CD4-positive, CD25-positive, alpha-beta regulatory T cell (primary cell): ENCODE results near the gene SPZ1. TPM values are rescaled to one million over a fixed set of nuclear protein-coding genes. Genes with fewer than 3 reads are reported as not detected.
"Not testable (repeated sequence)": the region's sequence is repeated elsewhere in the genome, so short reads cannot be mapped to it uniquely, and the experiment has no call there.

Experiments used
- ATAC-seq, 2 donors: fragments of 150-1000 bp; cut with Tn5 transposase; one replicate each; pipeline ENCODE4 v1.10.0; 2021; ENCODE audit warnings: low read depth in 2 of 2, moderate number of reproducible peaks in 2 of 2, moderate library complexity in 1 of 2
- DNase-seq, 3 donors: peaks; one replicate each; pipeline versions ENCODE4 v3.0.0 to v3.0.0-alpha.2; 2012 to 2022; ENCODE audit warnings: mixed read lengths in 1 of 3
- H3K27ac ChIP-seq: one replicate; pipeline ENCODE4 v1.7.0; 2013; ENCODE audit warnings: mild to moderate bottlenecking, low read length; ENCODE audit not compliant: insufficient read depth, poor library complexity, severe bottlenecking
- H3K27me3 ChIP-seq: one replicate; pipeline ENCODE4 v1.7.0; 2013; ENCODE audit warnings: low read length; ENCODE audit not compliant: control insufficient read depth, insufficient read depth
- H3K36me3 ChIP-seq: one replicate; pipeline ENCODE4 v1.7.0; 2013; ENCODE audit warnings: mild to moderate bottlenecking, low read length, moderate library complexity; ENCODE audit not compliant: control insufficient read depth, insufficient read depth
- H3K4me1 ChIP-seq: 2 replicates; pipeline ENCODE4 v1.7.0; 2013; ENCODE audit warnings: mild to moderate bottlenecking, low read length; ENCODE audit not compliant: insufficient read depth, control insufficient read depth, poor library complexity, severe bottlenecking
- H3K4me3 ChIP-seq: one replicate; pipeline ENCODE4 v1.7.0; 2013; ENCODE audit warnings: low read depth, mild to moderate bottlenecking, low read length, moderate library complexity
- H3K9me3 ChIP-seq, 2 experiments: 1 replicate in 1 of 2; 2 replicates in 1 of 2; pipeline ENCODE4 v1.7.0; 2013; ENCODE audit warnings: low read length in 2 of 2, mild to moderate bottlenecking in 1 of 2, moderate library complexity in 1 of 2; ENCODE audit not compliant: control insufficient read depth in 2 of 2
- H3K27ac Mint-ChIP-seq, 3 donors: one replicate each; pipeline ENCODE4 v1.8.0; 2020 to 2022; ENCODE audit warnings: mild to moderate bottlenecking in 3 of 3, mixed read lengths in 3 of 3, moderate library complexity in 2 of 3
- H3K27me3 Mint-ChIP-seq: one replicate; pipeline ENCODE4 v1.8.0; 2022; ENCODE audit warnings: mild to moderate bottlenecking, mixed read lengths
- H3K36me3 Mint-ChIP-seq: one replicate; pipeline ENCODE4 v1.8.0; 2020; ENCODE audit warnings: mixed read lengths
- H3K4me1 Mint-ChIP-seq, 4 donors: one replicate each; pipeline ENCODE4 v1.8.0; 2020 to 2022; ENCODE audit warnings: mixed read lengths in 4 of 4, mild to moderate bottlenecking in 1 of 4
- H3K4me3 Mint-ChIP-seq, 4 donors: one replicate each; pipeline ENCODE4 v1.8.0; 2020 to 2022; ENCODE audit warnings: mild to moderate bottlenecking in 4 of 4, mixed read lengths in 4 of 4, moderate library complexity in 3 of 4
- H3K9me3 Mint-ChIP-seq, 7 donors: one replicate each; pipeline ENCODE4 v1.8.0; 2020 to 2022; ENCODE audit warnings: mixed read lengths in 7 of 7, mild to moderate bottlenecking in 3 of 7, moderate library complexity in 2 of 7
- polyA plus RNA-seq, 4 donors: library from polyadenylated mRNA; unstranded; fragments of 300-500 nt; fragmentation: Illumina TruSeq; gene quantifications; one replicate each; pipeline ENCODE4 v1.2.3, GENCODE V29; 2021
- total RNA-seq: library from RNA; stranded (reverse); gene quantifications from one replicate; pipeline ENCODE4 v1.2.3, GENCODE V29; 2022

The SPZ1 gene
- not detected for total RNA-seq
- polyA plus RNA-seq = not detected

DNA sequence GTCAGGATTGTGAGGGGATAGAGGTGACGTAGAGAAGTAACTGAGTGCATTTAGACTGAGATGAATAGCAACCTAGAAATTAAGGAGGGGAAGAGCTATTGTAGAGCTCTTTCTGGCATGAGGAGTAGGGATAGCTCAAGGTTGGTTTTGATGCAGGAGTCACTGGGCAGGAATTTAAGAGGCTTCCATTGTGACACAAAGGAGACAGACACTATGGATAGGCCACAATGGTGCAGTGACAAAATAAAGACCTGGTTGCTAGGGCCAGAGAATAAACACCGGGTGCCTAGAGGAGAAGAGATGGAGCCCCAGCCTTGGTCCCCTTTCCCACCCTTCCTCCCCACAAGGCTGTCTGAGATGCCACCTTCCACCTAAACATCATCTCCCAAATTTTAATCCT lies at the start of gene SPZ1:
Gene SPZ1, plus strand, starts transcription at position 301 of the 400 bp plus-strand sequence. CDS start 214 bp downstream, outside the sequence.
- Histone ChIP-seq H3K36me3 (no peaks in the 10 kb centered on the region), H3K4me3 (no peak within 1 kb of the TSS), H3K27ac (no peak within 1 kb of the TSS), H3K9me3 (no peaks in the 10 kb centered on the region), H3K4me1 (no peaks in the 10 kb centered on the region), H3K27me3 (peaks cover 12% of the 10 kb centered on the region)
- DNase-seq (no peak), ATAC-seq (no peak)
- peaks cover 34% of the 10 kb centered on the region for H3K27me3 Mint-ChIP-seq
- no peaks in the 10 kb centered on the region for H3K4me1 Mint-ChIP-seq
- no peak within 1 kb of the TSS for H3K27ac Mint-ChIP-seq
- no peak within 1 kb of the TSS for H3K4me3 Mint-ChIP-seq
- H3K36me3 Mint-ChIP-seq = peaks cover 4% of the 10 kb centered on the region
- peaks cover 0 to 4% (median 0%) of the 10 kb centered on the region in 7 donors for H3K9me3 Mint-ChIP-seq

- H3K27me3 Mint-ChIP-seq, H3K9me3 Mint-ChIP-seq, DNase-seq, ATAC-seq, H3K27ac ChIP-seq, H3K36me3 ChIP-seq, H3K27me3 ChIP-seq, H3K4me1 ChIP-seq, H3K36me3 Mint-ChIP-seq, H3K9me3 ChIP-seq: not testable (repeated sequence)
- Mint-ChIP-seq H3K4me1 (peaks cover 15 to 37% (median 20%) of the 10 kb centered on the region in 4 donors), H3K27ac (peak overlapping the region in 2 of 3 donors; percentile 85 to 87), H3K4me3 (peak overlapping the region in 3 of 4 donors; percentile 34 to 60 (median 47))
- peak overlapping the region; percentile 18 for H3K4me3 ChIP-seq
Observed at GRCh38 chr5:80270543-80270942, 49.3 kb upstream of the SPZ1 start.

DNA sequence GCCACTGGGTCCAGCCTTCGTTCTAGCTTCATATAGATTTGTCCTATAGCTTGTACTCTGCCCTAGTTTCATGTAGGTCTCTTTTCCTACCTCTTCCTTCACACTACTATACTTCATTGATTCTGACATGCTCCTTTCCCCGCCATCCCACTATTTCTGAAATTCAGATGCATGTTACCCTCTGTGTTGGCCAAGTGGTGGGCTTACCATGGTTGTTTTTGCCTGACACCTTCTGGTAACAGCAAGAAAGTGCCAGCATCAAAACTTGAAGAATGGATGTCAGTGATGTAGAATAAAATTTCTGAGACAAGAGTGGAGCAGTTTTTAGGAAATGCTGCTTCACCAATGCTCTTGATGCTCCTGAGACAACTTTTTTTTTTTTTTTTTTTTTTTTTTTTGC lies 44.5 kb upstream of the SPZ1 start:
- Histone ChIP-seq H3K36me3 (no peaks in the 10 kb centered on the region), H3K9me3 (no peaks in the 10 kb centered on the region), H3K27ac (no peak overlapping the region), H3K4me3 (no peak overlapping the region), H3K27me3 (no peaks in the 10 kb centered on the region), H3K4me1 (peaks cover 4% of the 10 kb centered on the region)
- Mint-ChIP-seq H3K9me3 (no peaks in the 10 kb centered on the region), H3K27ac (no peak overlapping the region), H3K4me3 (no peak overlapping the region), H3K27me3 (no peaks in the 10 kb centered on the region), H3K36me3 (peaks cover under 1% of the 10 kb centered on the region), H3K4me1 (peaks cover 2 to 15% (median 5%) of the 10 kb centered on the region in 4 donors)
- peak in 2 of 3 donors; percentile 34 to 50 for DNase-seq
- ATAC-seq = no peak

DNA sequence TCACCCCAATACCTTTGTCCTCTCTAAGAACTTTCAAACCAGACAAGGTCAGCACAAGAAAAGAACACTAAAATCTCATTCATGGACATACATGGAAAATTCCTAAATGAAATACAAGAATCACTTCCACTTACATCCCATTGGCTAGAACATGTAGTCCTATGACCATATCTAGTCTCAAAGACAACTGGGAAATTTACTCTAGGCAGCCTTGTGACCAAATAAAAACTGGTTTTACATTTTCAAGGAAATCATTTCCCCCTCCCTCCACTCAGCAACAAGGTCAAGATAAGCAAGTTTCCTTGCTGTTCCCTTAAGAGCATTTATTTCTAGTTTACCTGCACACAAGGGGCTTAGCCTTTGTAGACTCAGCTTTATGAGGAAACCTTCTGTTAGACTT lies 43.6 kb upstream of the SPZ1 start:
- Histone ChIP-seq H3K9me3 (no peaks in the 10 kb centered on the region), H3K4me3 (no peak overlapping the region), H3K27ac (no peak overlapping the region), H3K27me3 (no peaks in the 10 kb centered on the region), H3K4me1 (no peaks in the 10 kb centered on the region), H3K36me3 (no peaks in the 10 kb centered on the region)
- H3K27me3 Mint-ChIP-seq = no peaks in the 10 kb centered on the region
- ATAC-seq (no peak), DNase-seq (no peak)
- no peaks in the 10 kb centered on the region for H3K36me3 Mint-ChIP-seq
- peak overlapping the region in 1 of 3 donors; percentile 79 for H3K27ac Mint-ChIP-seq
- no peak overlapping the region for H3K4me3 Mint-ChIP-seq
- no peaks in the 10 kb centered on the region for H3K9me3 Mint-ChIP-seq
- H3K4me1 Mint-ChIP-seq = peaks cover 0 to 7% (median 2%) of the 10 kb centered on the region in 4 donors

GRCh38 chr5:80277191-80277590 lies 42.6 kb upstream of the SPZ1 start:
- Mint-ChIP-seq H3K27me3 (no peaks in the 10 kb centered on the region), H3K9me3 (no peaks in the 10 kb centered on the region), H3K4me1 (peaks cover 0 to 5% (median 2%) of the 10 kb centered on the region in 4 donors), H3K27ac (no peak overlapping the region), H3K4me3 (no peak overlapping the region), H3K36me3 (no peaks in the 10 kb centered on the region)
- no peaks in the 10 kb centered on the region for H3K9me3 ChIP-seq
- no peak overlapping the region for H3K4me3 ChIP-seq
- H3K27ac ChIP-seq = no peak overlapping the region
- no peak for DNase-seq
- H3K27me3 ChIP-seq = no peaks in the 10 kb centered on the region
- no peak for ATAC-seq
- no peaks in the 10 kb centered on the region for H3K4me1 ChIP-seq
- H3K36me3 ChIP-seq = no peaks in the 10 kb centered on the region

- Histone ChIP-seq H3K27ac (no peak overlapping the region), H3K4me3 (no peak overlapping the region), H3K9me3 (no peaks in the 10 kb centered on the region), H3K27me3 (no peaks in the 10 kb centered on the region), H3K4me1 (no peaks in the 10 kb centered on the region), H3K36me3 (no peaks in the 10 kb centered on the region)
- Mint-ChIP-seq H3K36me3 (no peaks in the 10 kb centered on the region), H3K27me3 (peaks cover 17% of the 10 kb centered on the region), H3K27ac (no peak overlapping the region), H3K4me1 (peaks cover 0 to 17% (median 11%) of the 10 kb centered on the region in 4 donors), H3K9me3 (peaks cover 0 to 5% (median 0%) of the 10 kb centered on the region in 7 donors), H3K4me3 (no peak overlapping the region)
- ATAC-seq (no peak), DNase-seq (no peak)
Observed at GRCh38 chr5:80282054-80282453, 37.7 kb upstream of the SPZ1 start.

- no peaks in the 10 kb centered on the region for H3K4me1 ChIP-seq
- H3K9me3 Mint-ChIP-seq = peaks cover 0 to 5% (median 0%) of the 10 kb centered on the region in 7 donors
Observed at GRCh38 chr5:80283360-80283759, 36.4 kb upstream of the SPZ1 start.

GRCh38 chr5:80284720-80285119 lies 35.1 kb upstream of the SPZ1 start:
- Mint-ChIP-seq H3K4me1 (peaks cover 0 to 17% (median 11%) of the 10 kb centered on the region in 4 donors), H3K27ac (peak overlapping the region; percentile 50 to 89 (median 73)), H3K36me3 (no peaks in the 10 kb centered on the region), H3K9me3 (peaks cover 0 to 5% (median 0%) of the 10 kb centered on the region in 7 donors), H3K4me3 (peak overlapping the region in 1 of 4 donors; percentile 50), H3K27me3 (peaks cover 18% of the 10 kb centered on the region)
- H3K36me3 ChIP-seq = no peaks in the 10 kb centered on the region
- DNase-seq (peak in 2 of 3 donors; percentile 16 to 62), ATAC-seq (peak; percentile 70 to 78)
- H3K4me3 ChIP-seq = no peak overlapping the region
- no peaks in the 10 kb centered on the region for H3K27me3 ChIP-seq
- no peak overlapping the region for H3K27ac ChIP-seq
- H3K9me3 ChIP-seq = no peaks in the 10 kb centered on the region
- H3K4me1 ChIP-seq = no peaks in the 10 kb centered on the region

More at GRCh38 chr5:80283360-80283759, 36.4 kb upstream of the SPZ1 start:
- no peaks in the 10 kb centered on the region for H3K9me3 ChIP-seq
- peaks cover 0 to 17% (median 11%) of the 10 kb centered on the region in 4 donors for H3K4me1 Mint-ChIP-seq
- DNase-seq (no peak), ATAC-seq (no peak)
- H3K27ac ChIP-seq = no peak overlapping the region
- H3K4me3 Mint-ChIP-seq = no peak overlapping the region
- peaks cover 18% of the 10 kb centered on the region for H3K27me3 Mint-ChIP-seq
- H3K4me3 ChIP-seq = no peak overlapping the region
- no peaks in the 10 kb centered on the region for H3K36me3 ChIP-seq
- no peaks in the 10 kb centered on the region for H3K36me3 Mint-ChIP-seq
- no peaks in the 10 kb centered on the region for H3K27me3 ChIP-seq
- H3K27ac Mint-ChIP-seq = no peak overlapping the region
